Caco-2 (cell line): ENCODE data around the gene LRRTM4. TPM values are rescaled to one million over a fixed set of nuclear protein-coding genes. Genes with fewer than 3 reads are reported as not detected.

Experiments used
- BruUV-seq: library from RNA; stranded (reverse); fragments of 400-500 nt; replicated peaks from 2 replicates; lab custom pipeline; 2021; lab: Mats Ljungman, UMichigan
- CTCF ChIA-PET: fragments of 300-600 bp; sonication (Branson Sonifier 250); formaldehyde crosslinking; loops from one replicate; lab custom pipeline; 2022; ENCODE audit warnings: antibody characterized with exemption; lab: Charles Lee
- POLR2A ChIA-PET: fragments of 300-600 bp; sonication (Branson Sonifier 250); formaldehyde crosslinking; loops from one replicate; lab custom pipeline; 2022; ENCODE audit warnings: antibody characterized with exemption; lab: Charles Lee
- DNase-seq, 2 experiments: peaks; one replicate each; pipeline versions ENCODE4 v3.0.0 to v3.0.0-alpha.2; 2020 to 2022
- H3K27me3 ChIP-seq: replicated peaks from 2 replicates; pipeline ENCODE4 v1.6.0; 2011; ENCODE audit warnings: low read length; ENCODE audit not compliant: control insufficient read depth, insufficient read depth
- H3K36me3 ChIP-seq: 2 replicates; pipeline ENCODE4 v1.5.1; 2011; ENCODE audit warnings: low read length; ENCODE audit not compliant: control insufficient read depth, insufficient read depth
- H3K4me1 ChIP-seq: fragments of 250-450 bp; sonication (Bioruptor Pico); 2 replicates; pipeline ENCODE4 v1.5.1; 2020; ENCODE audit warnings: mild to moderate bottlenecking
- H3K4me3 ChIP-seq: 2 replicates; pipeline ENCODE4 v1.5.1; 2011; ENCODE audit warnings: low read depth, mild to moderate bottlenecking, control low read depth, low read length
- H3K9me3 ChIP-seq: fragments of 250-450 bp; sonication (Bioruptor Pico); 2 replicates; pipeline ENCODE4 v1.5.1; 2020; ENCODE audit warnings: mild to moderate bottlenecking, moderate library complexity
- H3K27ac Mint-ChIP-seq: one replicate; pipeline ENCODE4 v1.8.0; 2022; ENCODE audit warnings: mixed read lengths; ENCODE audit not compliant: unreplicated experiment
- H3K27me3 Mint-ChIP-seq: one replicate; pipeline ENCODE4 v1.8.0; 2022; ENCODE audit warnings: mixed read lengths; ENCODE audit not compliant: insufficient read depth, unreplicated experiment
- H3K36me3 Mint-ChIP-seq: one replicate; pipeline ENCODE4 v1.8.0; 2022; ENCODE audit warnings: mild to moderate bottlenecking, mixed read lengths; ENCODE audit not compliant: insufficient read depth, unreplicated experiment
- H3K4me1 Mint-ChIP-seq: one replicate; pipeline ENCODE4 v1.8.0; 2022; ENCODE audit warnings: low read depth, mixed read lengths; ENCODE audit not compliant: unreplicated experiment
- H3K4me3 Mint-ChIP-seq: one replicate; pipeline ENCODE4 v1.8.0; 2022; ENCODE audit warnings: mild to moderate bottlenecking, moderate library complexity, mixed read lengths; ENCODE audit not compliant: unreplicated experiment
- H3K9me3 Mint-ChIP-seq: one replicate; pipeline ENCODE4 v1.8.0; 2022; ENCODE audit warnings: mixed read lengths; ENCODE audit not compliant: unreplicated experiment
- CTCF ChIP-seq, 2 experiments: fragments of 200-600 bp in 1 of 2; IDR thresholded peaks; 1 replicate in 1 of 2; 2 replicates in 1 of 2; pipeline versions ENCODE4 v1.5.1 to v1.8.0; 2011 to 2022; ENCODE audit warnings: antibody characterized with exemption in 1 of 2, control low read depth in 1 of 2, inconsistent platforms in 1 of 2, low read depth in 1 of 2, low read length in 1 of 2, mild to moderate bottlenecking in 1 of 2, moderate library complexity in 1 of 2; ENCODE audit not compliant: insufficient read depth in 1 of 2, severe bottlenecking in 1 of 2, unreplicated experiment in 1 of 2
- intact Hi-C: fragments of 100-400 bp; cut with micrococcal nuclease; formaldehyde crosslinking; loops from one replicate; pipeline ENCODE4 v1.10.0; 2022; ENCODE audit not compliant: unreplicated experiment
- total RNA-seq: library from RNA; stranded (reverse); gene quantifications from 2 replicates; pipeline ENCODE4 v1.2.3, GENCODE V29; 2022

The LRRTM4 gene
- total RNA-seq, 1 experiment from 2014 or later: 0.32 TPM

GRCh38 chr2:77309725-77310124, 212.5 kb downstream of the LRRTM4 start:
- no TSS peak for BruUV-seq
- CTCF ChIA-PET: no interaction called here
- POLR2A ChIA-PET: no interaction called here
- Mint-ChIP-seq H3K4me3 (no peak overlapping the region), H3K27ac (no peak overlapping the region), H3K36me3 (no peaks in the 10 kb centered on the region), H3K4me1 (no peaks in the 10 kb centered on the region), H3K9me3 (no peaks in the 10 kb centered on the region), H3K27me3 (peaks cover 3% of the 10 kb centered on the region)
- Histone ChIP-seq H3K9me3 (no peaks in the 10 kb centered on the region), H3K4me3 (no peak overlapping the region), H3K27me3 (no peaks in the 10 kb centered on the region), H3K36me3 (no peaks in the 10 kb centered on the region), H3K4me1 (no peaks in the 10 kb centered on the region)
- intact Hi-C loops: no loop called here
- TF ChIP-seq CTCF (IDR thresholded peaks at IDR 0.05; ENCODE audit: insufficient read depth in 1 of 2, low read depth in 1 of 2, low read length in 1 of 2, severe bottlenecking in 1 of 2, unreplicated experiment in 1 of 2): no peak
- DNase-seq: no peak

- Mint-ChIP-seq H3K4me1 (no peaks in the 10 kb centered on the region), H3K27me3 (no peaks in the 10 kb centered on the region), H3K27ac (no peak overlapping the region), H3K4me3 (no peak overlapping the region), H3K36me3 (no peaks in the 10 kb centered on the region), H3K9me3 (no peaks in the 10 kb centered on the region)
- TF ChIP-seq CTCF (IDR thresholded peaks at IDR 0.05; ENCODE audit: insufficient read depth in 1 of 2, low read depth in 1 of 2, low read length in 1 of 2, severe bottlenecking in 1 of 2, unreplicated experiment in 1 of 2): no peak
- Histone ChIP-seq H3K36me3 (no peaks in the 10 kb centered on the region), H3K4me1 (no peaks in the 10 kb centered on the region), H3K27me3 (no peaks in the 10 kb centered on the region), H3K4me3 (no peak overlapping the region), H3K9me3 (no peaks in the 10 kb centered on the region)
- no TSS peak for BruUV-seq
- DNase-seq: no peak
- CTCF ChIA-PET: no interaction called here
- intact Hi-C loops: no loop called here
- POLR2A ChIA-PET: no interaction called here
These were observed 220.7 kb downstream of the LRRTM4 start for GRCh38 chr2:77301441-77301840.

- Mint-ChIP-seq H3K27me3 (no peaks in the 10 kb centered on the region), H3K4me3 (no peak overlapping the region), H3K36me3 (no peaks in the 10 kb centered on the region), H3K4me1 (no peaks in the 10 kb centered on the region), H3K27ac (no peak overlapping the region), H3K9me3 (no peaks in the 10 kb centered on the region)
- Histone ChIP-seq H3K27me3 (no peaks in the 10 kb centered on the region), H3K9me3 (no peaks in the 10 kb centered on the region), H3K36me3 (no peaks in the 10 kb centered on the region), H3K4me3 (no peak overlapping the region), H3K4me1 (no peaks in the 10 kb centered on the region)
- CTCF ChIA-PET: no interaction called here
- POLR2A ChIA-PET: no interaction called here
- intact Hi-C loops: no loop called here
- no peak for DNase-seq
- no peak for TF ChIP-seq CTCF (IDR thresholded peaks at IDR 0.05; ENCODE audit: insufficient read depth in 1 of 2, low read depth in 1 of 2, low read length in 1 of 2, severe bottlenecking in 1 of 2, unreplicated experiment in 1 of 2)
- no TSS peak for BruUV-seq
These were observed 225.4 kb downstream of the LRRTM4 start for GRCh38 chr2:77296791-77297190.
